HG03571 (cell line): Measurements from ENCODE around the gene KITLG.
"Not testable (repeated sequence)": the region's sequence is repeated elsewhere in the genome, so short reads cannot be mapped to it uniquely, and the experiment has no call there.

Experiments used
- ATAC-seq: cut with Tn5 transposase; IDR thresholded peaks from one replicate; pipeline ENCODE4 v1.9.1; 2021; ENCODE audit not compliant: unreplicated experiment

Gene KITLG

GRCh38 chr12:88496429-88496828, 83.8 kb downstream of the KITLG start:
- ATAC-seq: no peak

- ATAC-seq: no peak
Observed at GRCh38 chr12:88495031-88495430, 85.2 kb downstream of the KITLG start.

GRCh38 chr12:88494520-88494919, 85.8 kb downstream of the KITLG start:
- no peak for ATAC-seq

- ATAC-seq: no peak
Observed at GRCh38 chr12:88493636-88494035, 86.6 kb downstream of the KITLG start.

GRCh38 chr12:88490425-88490824, 89.8 kb downstream of the KITLG start:
- ATAC-seq: no peak

GRCh38 chr12:88472775-88473174, 107.5 kb downstream of the KITLG start:
- no peak for ATAC-seq

- ATAC-seq: no peak
Observed at GRCh38 chr12:88472248-88472647, 108.0 kb downstream of the KITLG start.

GRCh38 chr12:88471331-88472045, 108.8 kb downstream of the KITLG start:
- ATAC-seq: no peak

- no peak for ATAC-seq
Observed at GRCh38 chr12:88469154-88469553, 111.1 kb downstream of the KITLG start.

- ATAC-seq: no peak
Observed at GRCh38 chr12:88468581-88468980, 111.7 kb downstream of the KITLG start.

- not testable (repeated sequence) for ATAC-seq
Observed at GRCh38 chr12:88466708-88467107, 113.6 kb downstream of the KITLG start.

GRCh38 chr12:88458327-88458726, 121.9 kb downstream of the KITLG start:
- ATAC-seq: no peak

GRCh38 chr12:88453323-88453722, 126.9 kb downstream of the KITLG start:
- ATAC-seq: no peak

- no peak for ATAC-seq
Observed at GRCh38 chr12:88451205-88451604, 129.1 kb downstream of the KITLG start.

GRCh38 chr12:88450136-88450535, 130.1 kb downstream of the KITLG start:
- ATAC-seq: no peak

GRCh38 chr12:88448337-88448915, 131.8 kb downstream of the KITLG start:
- ATAC-seq: no peak

- no peak for ATAC-seq
Observed at GRCh38 chr12:88445705-88446394, 134.4 kb downstream of the KITLG start.

- no peak for ATAC-seq
Observed at GRCh38 chr12:88444481-88444880, 135.8 kb downstream of the KITLG start.
